AG04449 (cell line): ENCODE measurements around the gene MACC1.

ENCODE experiments used
- CTCF ChIA-PET: fragments of 350-600 bp; formaldehyde crosslinking; extraction: SDS; loops from one replicate; lab custom pipeline; 2021; ENCODE audit warnings: antibody characterized with exemption; lab: Yijun Ruan, JAX
- POLR2A ChIA-PET: fragments of 400-600, 350-600 bp; formaldehyde crosslinking; extraction: SDS; loops from one replicate; lab custom pipeline; 2020; ENCODE audit warnings: antibody characterized with exemption, inconsistent platforms; lab: Yijun Ruan, JAX
- DNase-seq: peaks from one replicate; pipeline ENCODE4 v3.0.0-alpha.2; 2010; ENCODE audit warnings: low read depth, low spot score
- H3K4me3 ChIP-seq: 2 replicates; pipeline ENCODE4 v1.5.1; 2011; ENCODE audit warnings: low read depth, mild to moderate bottlenecking, control low read depth, low read length
- TF ChIP-seq, protein P1 (sequence below): IDR thresholded peaks from one replicate; pipeline ENCODE4 v1.5.1; 2011; ENCODE audit warnings: mild to moderate bottlenecking, moderate library complexity, low read length, control low read depth, inconsistent platforms; ENCODE audit not compliant: insufficient read depth; ENCODE audit errors: missing control alignments

Gene MACC1

DNA sequence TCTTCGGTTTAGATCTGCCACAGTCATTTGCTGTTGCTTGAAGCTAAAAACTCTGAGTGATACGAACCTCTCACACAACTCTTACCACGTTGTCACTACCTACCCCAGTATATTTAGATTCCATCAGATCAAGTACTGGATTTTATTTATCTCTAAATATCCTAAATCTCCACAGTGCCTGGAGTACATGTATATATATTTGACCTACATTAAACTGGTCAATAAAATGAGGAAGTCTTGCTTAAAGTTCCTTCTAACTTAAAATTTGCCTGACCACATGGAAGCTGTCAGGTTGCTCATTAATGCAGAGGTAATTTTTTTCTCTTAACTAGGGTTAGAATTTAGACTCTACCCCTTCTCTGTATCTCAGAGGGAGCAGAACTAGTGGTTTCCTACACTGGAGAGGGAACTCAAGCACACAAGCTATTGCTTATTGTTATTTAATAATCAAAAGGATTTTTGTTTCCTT is 3.1 kb upstream of the MACC1 start:
- no peak overlapping the region for H3K4me3 ChIP-seq
- TF ChIP-seq, protein P1, sequence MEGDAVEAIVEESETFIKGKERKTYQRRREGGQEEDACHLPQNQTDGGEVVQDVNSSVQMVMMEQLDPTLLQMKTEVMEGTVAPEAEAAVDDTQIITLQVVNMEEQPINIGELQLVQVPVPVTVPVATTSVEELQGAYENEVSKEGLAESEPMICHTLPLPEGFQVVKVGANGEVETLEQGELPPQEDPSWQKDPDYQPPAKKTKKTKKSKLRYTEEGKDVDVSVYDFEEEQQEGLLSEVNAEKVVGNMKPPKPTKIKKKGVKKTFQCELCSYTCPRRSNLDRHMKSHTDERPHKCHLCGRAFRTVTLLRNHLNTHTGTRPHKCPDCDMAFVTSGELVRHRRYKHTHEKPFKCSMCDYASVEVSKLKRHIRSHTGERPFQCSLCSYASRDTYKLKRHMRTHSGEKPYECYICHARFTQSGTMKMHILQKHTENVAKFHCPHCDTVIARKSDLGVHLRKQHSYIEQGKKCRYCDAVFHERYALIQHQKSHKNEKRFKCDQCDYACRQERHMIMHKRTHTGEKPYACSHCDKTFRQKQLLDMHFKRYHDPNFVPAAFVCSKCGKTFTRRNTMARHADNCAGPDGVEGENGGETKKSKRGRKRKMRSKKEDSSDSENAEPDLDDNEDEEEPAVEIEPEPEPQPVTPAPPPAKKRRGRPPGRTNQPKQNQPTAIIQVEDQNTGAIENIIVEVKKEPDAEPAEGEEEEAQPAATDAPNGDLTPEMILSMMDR = no peak
- POLR2A ChIA-PET = no interaction called here
- CTCF ChIA-PET = interaction anchor here (1.4 kb wide), 1 partner anchor 184 kb away, joined by 3 read pairs; no protein-coding TSS in a partner anchor
- no peak for DNase-seq

DNA sequence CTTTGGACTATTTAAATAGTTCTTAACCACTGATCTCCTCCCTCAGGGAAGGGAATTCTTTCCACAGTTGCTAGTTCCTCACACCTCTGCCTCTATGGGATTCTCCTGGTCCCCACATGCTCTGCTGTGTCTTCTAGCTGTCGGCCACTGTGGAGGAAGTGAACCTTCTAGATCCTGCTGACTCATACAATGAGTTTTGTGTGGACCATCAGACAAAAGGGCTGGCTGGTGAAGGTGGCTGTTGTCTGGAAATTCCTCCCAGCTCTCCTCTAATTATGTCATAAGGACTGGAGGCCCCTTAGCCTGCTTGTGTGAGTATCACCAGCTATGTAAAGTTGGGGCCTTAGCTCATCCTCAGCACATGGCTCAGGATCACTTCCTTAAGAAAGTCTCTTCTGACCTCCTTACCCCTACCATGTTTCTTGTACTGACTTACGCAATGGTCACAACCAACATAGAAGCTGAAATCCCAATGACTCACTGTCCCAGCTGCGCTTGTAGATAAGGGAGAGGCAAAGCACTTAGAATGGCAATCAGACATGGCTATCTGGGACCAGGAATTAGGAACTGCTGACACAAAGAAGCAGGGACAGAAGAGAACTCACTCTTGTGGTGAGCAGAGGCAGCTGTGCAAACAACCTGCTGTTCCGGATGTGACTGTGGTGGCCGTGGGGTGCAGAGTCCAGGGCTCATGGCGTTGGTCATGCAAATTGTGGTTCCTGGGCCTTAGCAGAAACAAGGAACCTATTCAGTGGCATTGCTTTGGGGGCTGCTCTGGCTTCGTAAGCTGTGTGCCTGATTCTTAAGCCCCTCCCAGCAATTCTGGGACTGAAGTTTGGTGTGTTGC is 2.5 kb upstream of the MACC1 start:
- TF ChIP-seq, protein P1 = no peak
- H3K4me3 ChIP-seq = no peak overlapping the region
- POLR2A ChIA-PET = no interaction called here
- peak; percentile 41 for DNase-seq
- CTCF ChIA-PET = interaction anchor here (1.4 to 1.5 kb wide), 2 partner anchors 184 to 236 kb away, joined by 3 read pairs; no protein-coding TSS in a partner anchor

DNA sequence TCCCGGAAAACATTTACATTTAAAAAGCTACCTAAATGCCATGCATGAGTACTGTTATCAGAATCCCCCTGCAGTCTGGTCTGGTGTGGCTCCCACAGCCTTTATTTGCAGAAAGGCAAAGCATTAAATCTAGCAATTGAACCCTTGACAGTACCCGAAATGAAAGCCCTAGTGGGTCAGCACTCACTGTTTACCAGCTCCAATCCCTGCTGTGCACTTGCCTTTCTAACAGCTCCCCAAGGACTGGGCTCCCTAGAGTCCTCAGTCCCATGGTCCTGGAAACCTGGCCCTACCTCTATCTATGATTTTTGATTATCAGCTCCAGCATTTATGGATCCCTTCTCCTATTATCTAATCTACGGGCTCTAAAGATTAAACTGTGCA is 1.9 kb upstream of the MACC1 start:
- POLR2A ChIA-PET = no interaction called here
- TF ChIP-seq, protein P1 = no peak
- no peak overlapping the region for H3K4me3 ChIP-seq
- no peak for DNase-seq
- CTCF ChIA-PET = interaction anchor here (1.4 to 1.5 kb wide), 2 partner anchors 185 to 236 kb away, joined by 3 read pairs; no protein-coding TSS in a partner anchor

DNA sequence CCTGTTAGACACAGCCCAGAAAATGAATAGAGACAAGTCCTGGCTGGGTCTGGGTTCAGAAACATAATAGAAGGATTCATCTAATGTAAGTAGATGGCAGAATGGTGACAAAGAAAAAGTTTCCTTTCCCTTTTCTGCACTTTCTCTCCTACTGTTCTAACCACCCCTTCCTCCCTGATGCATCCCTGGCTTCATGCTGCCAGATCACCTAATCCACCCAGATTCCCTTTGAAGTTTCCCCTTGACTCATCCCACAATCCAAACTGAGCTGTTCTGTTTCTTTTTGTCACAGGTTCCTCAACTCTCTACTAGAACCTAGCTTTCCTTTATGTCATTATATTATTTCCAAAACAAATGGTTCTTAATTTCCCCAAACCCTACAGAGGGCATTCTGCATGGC is 1.1 kb upstream of the MACC1 start:
- CTCF ChIA-PET = interaction anchor here (1.5 kb wide), 1 partner anchor 235 kb away, joined by 3 read pairs; no protein-coding TSS in a partner anchor
- POLR2A ChIA-PET = no interaction called here
- no peak overlapping the region for H3K4me3 ChIP-seq
- TF ChIP-seq, protein P1 = no peak
- DNase-seq = no peak

DNA sequence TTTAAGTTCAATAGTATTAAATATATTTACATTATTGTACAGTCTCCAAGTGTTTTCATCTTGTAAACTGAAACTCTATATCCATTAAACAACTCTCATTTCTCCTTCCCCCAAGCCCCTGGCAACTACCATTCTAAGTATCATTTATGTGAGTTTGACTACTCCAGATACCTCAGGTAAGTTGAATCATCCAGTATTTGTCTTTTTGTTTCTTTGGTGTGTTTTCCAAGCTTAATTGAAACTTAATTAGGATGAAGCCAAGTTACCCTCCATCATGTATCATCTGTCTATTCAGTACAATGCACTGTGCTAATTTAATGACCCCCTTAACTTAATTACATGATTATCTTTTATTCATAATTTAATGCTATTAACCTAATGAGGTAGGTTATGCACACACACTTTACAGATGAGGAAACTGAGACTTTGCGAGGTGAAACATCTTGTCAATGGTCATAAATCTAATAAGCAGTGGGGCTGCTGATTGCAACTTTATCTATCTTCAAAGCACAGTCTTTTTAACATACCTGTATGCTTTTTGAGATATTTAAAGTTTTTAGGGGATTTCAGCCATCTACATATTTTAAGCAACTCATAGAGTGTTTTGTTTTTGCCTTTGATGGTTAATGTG is 663 bp downstream of the MACC1 start:
- POLR2A ChIA-PET = no interaction called here
- DNase-seq = no peak
- CTCF ChIA-PET = no interaction called here
- H3K4me3 ChIP-seq = no peak overlapping the region
- TF ChIP-seq, protein P1 = no peak
